PC-3 (cell line): ENCODE measurements around the gene TXNRD1. TPM values are rescaled to one million over a fixed set of nuclear protein-coding genes. Genes with fewer than 3 reads are reported as not detected.
A peak's percentile ranks its signal among the peaks of the same experiment; 100 is the strongest.

Experiments used
- ATAC-seq: fragments of 200-7000 bp; cut with Tn5 transposase; 2 replicates; pipeline ENCODE4 v1.9.1; 2020; ENCODE audit warnings: mild to moderate bottlenecking, moderate library complexity
- BruUV-seq: library from RNA; stranded (reverse); fragments of 400-500 nt; replicated peaks from 2 replicates; lab custom pipeline; 2021; lab: Mats Ljungman, UMichigan
- CTCF ChIA-PET: fragments of 300-600 bp; sonication (Branson Sonifier 250); formaldehyde crosslinking; loops from one replicate; lab custom pipeline; 2022; ENCODE audit warnings: antibody characterized with exemption; lab: Charles Lee
- POLR2A ChIA-PET: fragments of 300-600 bp; sonication (Branson Sonifier 250); formaldehyde crosslinking; loops from one replicate; lab custom pipeline; 2022; ENCODE audit warnings: antibody characterized with exemption; ENCODE audit not compliant: unreplicated experiment; lab: Charles Lee
- DNase-seq: peaks from one replicate; pipeline ENCODE4 v3.0.0-alpha.2; 2015
- H2AFZ ChIP-seq: fragments of 300-600 bp; sonication (generic); 2 replicates; pipeline ENCODE4 v1.6.0; 2016; ENCODE audit warnings: antibody characterized with exemption, low read length
- H3F3A ChIP-seq: fragments of 300-600 bp; sonication (generic); one replicate; pipeline ENCODE4 v1.6.0; 2017; ENCODE audit warnings: antibody characterized with exemption, low read length, control low read depth, mild to moderate bottlenecking; ENCODE audit not compliant: unreplicated experiment
- H3K27ac ChIP-seq: fragments of 300-600 bp; sonication (generic); 2 replicates; pipeline ENCODE4 v1.5.1; 2016; ENCODE audit warnings: mild to moderate bottlenecking, low read length
- H3K27me3 ChIP-seq: fragments of 300-600 bp; sonication (generic); 2 replicates; pipeline ENCODE4 v1.6.1; 2016; ENCODE audit warnings: low read length, mixed read lengths
- H3K36me3 ChIP-seq: fragments of 300-600 bp; sonication (generic); 2 replicates; pipeline ENCODE4 v1.6.1; 2016; ENCODE audit warnings: low read depth, mixed run types, low read length, mixed read lengths
- H3K4me1 ChIP-seq: fragments of 300-600 bp; sonication (generic); 2 replicates; pipeline ENCODE4 v1.5.1; 2016; ENCODE audit warnings: low read length; ENCODE audit not compliant: insufficient read depth
- H3K4me2 ChIP-seq: fragments of 300-600 bp; sonication (generic); 2 replicates; pipeline ENCODE4 v1.6.0; 2016; ENCODE audit warnings: low read length
- H3K4me3 ChIP-seq: fragments of 300-600 bp; sonication (generic); 2 replicates; pipeline ENCODE4 v1.5.1; 2016; ENCODE audit warnings: mild to moderate bottlenecking, low read length, mixed read lengths
- H3K79me2 ChIP-seq: fragments of 300-600 bp; sonication (generic); 2 replicates; pipeline ENCODE4 v1.6.1; 2017; ENCODE audit warnings: low read length, mixed read lengths
- H3K9ac ChIP-seq: fragments of 300-600 bp; sonication (generic); 2 replicates; pipeline ENCODE4 v1.6.0; 2016; ENCODE audit warnings: mild to moderate bottlenecking, low read length
- H3K9me2 ChIP-seq: fragments of 300-600 bp; sonication (generic); replicated peaks from 2 replicates; pipeline ENCODE4 v1.6.1; 2016; ENCODE audit warnings: mixed run types, low read length, mixed read lengths
- H3K9me3 ChIP-seq: fragments of 300-600 bp; sonication (generic); 2 replicates; pipeline ENCODE4 v1.6.1; 2016; ENCODE audit warnings: low read length, mixed read lengths
- H4K20me1 ChIP-seq: fragments of 300-600 bp; sonication (generic); 2 replicates; pipeline ENCODE4 v1.6.1; 2016; ENCODE audit warnings: low read length, mixed read lengths
- CTCF ChIP-seq: fragments of 300-600 bp; sonication (generic); conservative IDR thresholded peaks from 2 replicates; pipeline ENCODE4 v1.5.1; 2017; ENCODE audit warnings: antibody characterized with exemption, low read depth, mild to moderate bottlenecking, low read length
- EZH2 ChIP-seq: fragments of 300-600 bp; sonication (generic); IDR thresholded peaks from one replicate; pipeline ENCODE4 v1.6.1; 2017; ENCODE audit warnings: antibody characterized with exemption, mild to moderate bottlenecking, low read length; ENCODE audit not compliant: unreplicated experiment
- EZH2phosphoT487 ChIP-seq: fragments of 300-600 bp; sonication (generic); IDR thresholded peaks from 2 replicates; pipeline ENCODE4 v1.6.1; 2018; ENCODE audit warnings: mild to moderate bottlenecking, antibody characterized with exemption, low read length, borderline replicate concordance
- intact Hi-C: fragments of 100-400 bp; cut with micrococcal nuclease; formaldehyde crosslinking; loops from 2 replicates; pipeline ENCODE4 v1.9.0; 2023
- total RNA-seq: library from RNA; depleted of rRNA; stranded (reverse); fragments of >200 nt; gene quantifications from 2 replicates; pipeline ENCODE4 v1.2.3, GENCODE V29; 2014

The TXNRD1 gene
- total RNA-seq, 1 experiment from 2014 or later, result 419 TPM

GRCh38 chr12:104358353-104359003 is 142.9 kb downstream of the TXNRD1 start:
- H3K4me3 ChIP-seq, result no peak overlapping the region
- no peaks in the 10 kb centered on the region for H4K20me1 ChIP-seq
- TF ChIP-seq CTCF, result peak; percentile 88
- no peak for TF ChIP-seq EZH2
- TF ChIP-seq EZH2phosphoT487, result no peak
- no peak overlapping the region for H2AFZ ChIP-seq
- H3K27me3 ChIP-seq, result no peaks in the 10 kb centered on the region
- H3K4me2 ChIP-seq, result no peak overlapping the region
- H3K36me3 ChIP-seq, result no peaks in the 10 kb centered on the region; the same call in 1 of the 2 replicates
- H3K27ac ChIP-seq, result peak overlapping the region; percentile 12
- no peak overlapping the region for H3K9ac ChIP-seq
- H3K9me3 ChIP-seq, result no peaks in the 10 kb centered on the region
- CTCF ChIA-PET, result interaction anchor here (0.6 to 0.7 kb wide), 2 partner anchors 144 to 802 kb away, joined by 3 to 8 read pairs; no protein-coding TSS in a partner anchor
- no peaks in the 10 kb centered on the region for H3K79me2 ChIP-seq
- DNase-seq (peak; percentile 92), ATAC-seq (peak; percentile 48)
- no peaks in the 10 kb centered on the region for H3K9me2 ChIP-seq
- BruUV-seq, result no TSS peak
- intact Hi-C loops, result loop anchor here (1.0 kb wide), 1 partner anchor 157 kb away; no protein-coding TSS in a partner anchor
- peaks cover 12% of the 10 kb centered on the region for H3F3A ChIP-seq
- POLR2A ChIA-PET, result no interaction called here
- H3K4me1 ChIP-seq, result peaks cover 10% of the 10 kb centered on the region

GRCh38 chr12:104359216-104359615 is 143.6 kb downstream of the TXNRD1 start:
- Histone ChIP-seq H3K79me2 (no peaks in the 10 kb centered on the region), H3K9ac (no peak overlapping the region), H3K36me3 (no peaks in the 10 kb centered on the region; the same call in 1 of the 2 replicates), H3K27me3 (no peaks in the 10 kb centered on the region), H3K4me2 (no peak overlapping the region), H4K20me1 (no peaks in the 10 kb centered on the region), H3K9me2 (no peaks in the 10 kb centered on the region), H3K9me3 (no peaks in the 10 kb centered on the region), H3F3A (peaks cover 10% of the 10 kb centered on the region), H2AFZ (no peak overlapping the region), H3K27ac (peak overlapping the region; percentile 12; the same call in 1 of the 2 replicates), H3K4me1 (peaks cover 10% of the 10 kb centered on the region), H3K4me3 (no peak overlapping the region)
- ATAC-seq, result no peak
- no peak for TF ChIP-seq CTCF
- intact Hi-C loops, result no loop called here
- BruUV-seq, result no TSS peak
- ChIA-PET POLR2A (no interaction called here), CTCF (interaction anchor here (0.6 kb wide), 2 partner anchors 26 to 145 kb away, joined by 8 read pairs; no protein-coding TSS in a partner anchor)
- no peak for DNase-seq

- ChIA-PET POLR2A (no interaction called here), CTCF (no interaction called here)
- Histone ChIP-seq H3K9me3 (no peaks in the 10 kb centered on the region), H3K27ac (no peak overlapping the region), H3K36me3 (no peaks in the 10 kb centered on the region; the same call in 1 of the 2 replicates), H3K9ac (no peak overlapping the region), H3K79me2 (no peaks in the 10 kb centered on the region), H3K9me2 (no peaks in the 10 kb centered on the region), H3K4me3 (no peak overlapping the region), H3K4me2 (no peak overlapping the region), H4K20me1 (no peaks in the 10 kb centered on the region), H3K4me1 (peaks cover 10% of the 10 kb centered on the region), H2AFZ (no peak overlapping the region), H3K27me3 (no peaks in the 10 kb centered on the region), H3F3A (peaks cover 4% of the 10 kb centered on the region)
- no peak for ATAC-seq
- no peak for DNase-seq
- intact Hi-C loops, result no loop called here
- BruUV-seq, result no TSS peak
- TF ChIP-seq EZH2, result no peak
- no peak for TF ChIP-seq EZH2phosphoT487
- no peak for TF ChIP-seq CTCF
These were observed 144.6 kb downstream of the TXNRD1 start for GRCh38 chr12:104360157-104360556.
